Smooth muscle cell of the brain vasculature (primary cell): ENCODE measurements around the gene CLEC11A.

Experiments used
- DNase-seq: peaks from one replicate; pipeline ENCODE4 v3.0.0-alpha.2; 2012; ENCODE audit warnings: low read depth, low spot score

Gene CLEC11A

GRCh38 chr19:50723069-50723468, at the start of gene CLEC11A:
Gene CLEC11A, plus strand, starts transcription at chr19:50723364. Its CDS starts 162 bp downstream, at chr19:50723526.
- DNase-seq: peak; percentile 43

GRCh38 chr19:50676625-50677197, 46.5 kb upstream of the CLEC11A start:
- no peak for DNase-seq

- no peak for DNase-seq
Measured at GRCh38 chr19:50677636-50678035, 45.5 kb upstream of the CLEC11A start.

- no peak for DNase-seq
Measured at GRCh38 chr19:50678323-50678722, 44.8 kb upstream of the CLEC11A start.

- peak; percentile 15 for DNase-seq
Measured at GRCh38 chr19:50679177-50680125, 43.7 kb upstream of the CLEC11A start.

- DNase-seq: no peak
Measured at GRCh38 chr19:50686310-50687032, 36.7 kb upstream of the CLEC11A start.

- DNase-seq: no peak
Measured at GRCh38 chr19:50688766-50689165, 34.4 kb upstream of the CLEC11A start.

- no peak for DNase-seq
Measured at GRCh38 chr19:50690439-50690838, 32.7 kb upstream of the CLEC11A start.

GRCh38 chr19:50693064-50693975, 29.8 kb upstream of the CLEC11A start:
- DNase-seq: no peak

GRCh38 chr19:50694815-50695145, 28.4 kb upstream of the CLEC11A start:
- no peak for DNase-seq

GRCh38 chr19:50695251-50696093, 27.7 kb upstream of the CLEC11A start:
- DNase-seq: no peak

GRCh38 chr19:50696094-50696483, 27.1 kb upstream of the CLEC11A start:
- DNase-seq: no peak

GRCh38 chr19:50697414-50698124, 25.6 kb upstream of the CLEC11A start:
- no peak for DNase-seq

- DNase-seq: no peak
Measured at GRCh38 chr19:50701367-50701985, 21.7 kb upstream of the CLEC11A start.

- DNase-seq: no peak
Measured at GRCh38 chr19:50702158-50702870, 20.9 kb upstream of the CLEC11A start.

GRCh38 chr19:50702871-50703829, 20.0 kb upstream of the CLEC11A start:
- no peak for DNase-seq
